BE2C (cell line): Measurements from ENCODE around the gene MACROD1.

Experiments used
- DNase-seq: peaks from one replicate; pipeline ENCODE4 v3.0.0-alpha.2; 2020
- H3K27me3 ChIP-seq: fragments of 250-450 bp; sonication (Bioruptor Pico); 2 replicates; pipeline ENCODE4 v1.5.1; 2020; ENCODE audit warnings: mild to moderate bottlenecking
- H3K36me3 ChIP-seq: fragments of 250-450 bp; sonication (Bioruptor Pico); 2 replicates; pipeline ENCODE4 v1.5.1; 2020; ENCODE audit warnings: mild to moderate bottlenecking
- H3K4me1 ChIP-seq: fragments of 250-450 bp; sonication (Bioruptor Pico); 2 replicates; pipeline ENCODE4 v1.5.1; 2020
- H3K4me3 ChIP-seq: 2 replicates; pipeline ENCODE4 v1.5.1; 2011; ENCODE audit warnings: low read depth, low read length
- H3K9me3 ChIP-seq: fragments of 250-450 bp; sonication (Bioruptor Pico); 2 replicates; pipeline ENCODE4 v1.5.1; 2020
- TF ChIP-seq, protein P1 (sequence below): IDR thresholded peaks from 2 replicates; pipeline ENCODE4 v1.5.1; 2012; ENCODE audit warnings: mild to moderate bottlenecking, low read depth, low read length

The MACROD1 gene

DNA sequence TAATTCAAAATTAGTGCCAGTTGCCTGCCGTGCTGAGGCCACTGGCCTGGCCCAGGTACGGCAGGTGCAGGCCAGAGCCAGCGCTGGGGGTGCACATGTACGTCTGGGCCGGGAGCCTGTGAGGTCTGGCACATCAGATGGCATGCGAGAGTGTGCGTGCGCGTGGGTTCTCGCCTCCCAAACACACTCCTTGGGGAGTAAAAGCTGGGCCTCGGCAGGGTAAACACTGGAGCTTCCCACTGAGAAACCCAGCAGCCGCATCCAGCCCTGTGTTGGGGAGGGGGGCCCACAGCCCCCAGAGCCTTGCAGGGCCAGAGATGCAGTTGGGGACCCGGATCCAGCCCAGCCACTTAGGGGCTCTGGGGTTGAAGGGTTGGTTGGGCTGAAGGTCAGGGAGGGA lies 92.4 kb downstream of the MACROD1 start:
- H3K9me3 ChIP-seq, result no peaks in the 10 kb centered on the region
- DNase-seq, result no peak
- TF ChIP-seq, protein P1, sequence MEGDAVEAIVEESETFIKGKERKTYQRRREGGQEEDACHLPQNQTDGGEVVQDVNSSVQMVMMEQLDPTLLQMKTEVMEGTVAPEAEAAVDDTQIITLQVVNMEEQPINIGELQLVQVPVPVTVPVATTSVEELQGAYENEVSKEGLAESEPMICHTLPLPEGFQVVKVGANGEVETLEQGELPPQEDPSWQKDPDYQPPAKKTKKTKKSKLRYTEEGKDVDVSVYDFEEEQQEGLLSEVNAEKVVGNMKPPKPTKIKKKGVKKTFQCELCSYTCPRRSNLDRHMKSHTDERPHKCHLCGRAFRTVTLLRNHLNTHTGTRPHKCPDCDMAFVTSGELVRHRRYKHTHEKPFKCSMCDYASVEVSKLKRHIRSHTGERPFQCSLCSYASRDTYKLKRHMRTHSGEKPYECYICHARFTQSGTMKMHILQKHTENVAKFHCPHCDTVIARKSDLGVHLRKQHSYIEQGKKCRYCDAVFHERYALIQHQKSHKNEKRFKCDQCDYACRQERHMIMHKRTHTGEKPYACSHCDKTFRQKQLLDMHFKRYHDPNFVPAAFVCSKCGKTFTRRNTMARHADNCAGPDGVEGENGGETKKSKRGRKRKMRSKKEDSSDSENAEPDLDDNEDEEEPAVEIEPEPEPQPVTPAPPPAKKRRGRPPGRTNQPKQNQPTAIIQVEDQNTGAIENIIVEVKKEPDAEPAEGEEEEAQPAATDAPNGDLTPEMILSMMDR, result no peak
- no peak overlapping the region for H3K4me3 ChIP-seq
- peaks cover 21% of the 10 kb centered on the region for H3K4me1 ChIP-seq
- H3K27me3 ChIP-seq, result no peaks in the 10 kb centered on the region
- H3K36me3 ChIP-seq, result no peaks in the 10 kb centered on the region

DNA sequence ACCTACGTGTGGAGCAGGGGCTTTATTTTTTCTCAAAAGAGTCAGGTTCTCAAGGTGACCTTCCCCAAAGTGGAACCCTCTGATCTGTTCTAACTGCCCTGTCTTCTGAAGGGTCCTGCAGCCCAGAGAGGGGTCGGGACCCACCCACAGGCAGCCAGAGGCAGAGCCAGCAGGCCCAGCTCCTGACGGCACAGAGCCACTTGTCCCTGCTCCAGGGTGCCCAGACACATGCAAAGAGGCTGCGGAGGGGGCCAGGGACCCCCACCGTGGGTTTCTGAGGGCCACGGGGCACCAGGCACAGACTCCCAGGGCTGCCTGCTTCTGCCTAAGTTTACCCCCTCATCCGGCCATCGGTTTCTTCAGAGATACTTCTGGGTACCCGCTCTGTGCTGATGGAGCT lies 93.0 kb downstream of the MACROD1 start:
- no peak overlapping the region for H3K4me3 ChIP-seq
- TF ChIP-seq, protein P1, result no peak
- H3K9me3 ChIP-seq, result no peaks in the 10 kb centered on the region
- no peak for DNase-seq
- H3K4me1 ChIP-seq, result peaks cover 18% of the 10 kb centered on the region
- no peaks in the 10 kb centered on the region for H3K27me3 ChIP-seq
- H3K36me3 ChIP-seq, result no peaks in the 10 kb centered on the region

DNA sequence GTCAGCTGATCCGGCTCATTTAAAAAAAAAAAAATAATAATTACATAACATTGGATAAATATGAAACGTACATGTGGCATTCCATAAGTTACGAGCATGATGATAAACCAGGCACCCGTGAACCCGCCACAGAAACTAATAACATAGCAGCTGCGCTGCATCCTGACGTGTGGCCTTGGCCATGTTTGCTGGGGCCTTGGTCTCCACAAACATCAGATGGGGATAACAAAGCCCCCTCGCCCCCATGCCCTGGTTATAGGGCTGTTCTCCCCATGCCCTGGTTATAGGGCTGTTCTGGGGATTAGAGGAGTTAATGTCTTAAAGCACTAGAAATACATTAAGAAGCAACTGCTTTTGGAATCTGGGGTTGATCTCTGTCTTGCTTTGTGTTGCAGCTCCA lies 93.5 kb downstream of the MACROD1 start:
- peaks cover 13% of the 10 kb centered on the region for H3K4me1 ChIP-seq
- H3K9me3 ChIP-seq, result no peaks in the 10 kb centered on the region
- DNase-seq, result no peak

DNA sequence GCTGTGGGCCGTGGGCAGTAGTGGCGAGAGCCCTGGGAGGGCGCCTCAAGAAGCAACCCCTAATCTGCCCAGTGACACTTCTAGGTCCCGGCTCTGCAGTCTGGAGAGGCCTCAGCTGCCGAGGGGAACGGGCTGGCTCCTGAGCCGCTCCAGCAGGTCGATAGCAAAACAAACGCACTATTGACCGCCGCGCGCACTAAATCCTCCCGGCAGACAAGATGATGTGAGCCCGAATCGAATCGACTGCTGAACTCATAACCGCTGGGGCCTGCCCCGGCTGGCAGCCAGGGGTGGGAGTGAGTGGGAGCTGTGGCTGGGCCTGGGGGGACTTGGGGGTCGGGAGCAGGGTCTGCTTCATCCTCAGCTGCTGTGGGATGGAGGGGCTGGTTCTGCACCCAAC lies 94.1 kb downstream of the MACROD1 start:
- no peaks in the 10 kb centered on the region for H3K36me3 ChIP-seq
- H3K4me1 ChIP-seq, result peaks cover 10% of the 10 kb centered on the region
- TF ChIP-seq, protein P1, result no peak
- no peak overlapping the region for H3K4me3 ChIP-seq
- no peaks in the 10 kb centered on the region for H3K27me3 ChIP-seq
- DNase-seq, result no peak
- H3K9me3 ChIP-seq, result no peaks in the 10 kb centered on the region

More for the DNA sequence above, 93.5 kb downstream of the MACROD1 start:
- TF ChIP-seq, protein P1, result no peak
- no peak overlapping the region for H3K4me3 ChIP-seq
- H3K36me3 ChIP-seq, result no peaks in the 10 kb centered on the region
- no peaks in the 10 kb centered on the region for H3K27me3 ChIP-seq

DNA sequence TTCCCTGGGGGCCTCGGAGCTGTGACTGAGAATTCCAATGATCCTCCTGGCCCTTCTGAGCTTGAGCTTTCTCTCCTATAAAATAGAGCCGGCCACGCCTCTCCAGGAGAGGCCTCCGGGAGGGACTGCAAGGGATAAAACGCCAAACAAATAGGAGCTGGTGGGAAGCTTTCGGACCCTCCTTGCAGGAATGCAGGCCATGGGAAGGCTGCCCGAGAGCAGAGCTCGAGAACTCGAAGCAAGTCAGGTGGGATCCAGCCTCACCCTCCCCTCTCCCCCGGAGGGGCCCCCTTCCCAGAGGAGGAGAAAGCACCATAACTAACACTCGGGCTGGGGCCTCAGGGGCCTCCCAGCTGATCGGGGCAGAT lies 95.6 kb downstream of the MACROD1 start:
- H3K4me1 ChIP-seq, result peaks cover 10% of the 10 kb centered on the region
- H3K27me3 ChIP-seq, result no peaks in the 10 kb centered on the region
- no peak for DNase-seq
- H3K9me3 ChIP-seq, result no peaks in the 10 kb centered on the region
- TF ChIP-seq, protein P1, result no peak
- H3K36me3 ChIP-seq, result no peaks in the 10 kb centered on the region
- no peak overlapping the region for H3K4me3 ChIP-seq

DNA sequence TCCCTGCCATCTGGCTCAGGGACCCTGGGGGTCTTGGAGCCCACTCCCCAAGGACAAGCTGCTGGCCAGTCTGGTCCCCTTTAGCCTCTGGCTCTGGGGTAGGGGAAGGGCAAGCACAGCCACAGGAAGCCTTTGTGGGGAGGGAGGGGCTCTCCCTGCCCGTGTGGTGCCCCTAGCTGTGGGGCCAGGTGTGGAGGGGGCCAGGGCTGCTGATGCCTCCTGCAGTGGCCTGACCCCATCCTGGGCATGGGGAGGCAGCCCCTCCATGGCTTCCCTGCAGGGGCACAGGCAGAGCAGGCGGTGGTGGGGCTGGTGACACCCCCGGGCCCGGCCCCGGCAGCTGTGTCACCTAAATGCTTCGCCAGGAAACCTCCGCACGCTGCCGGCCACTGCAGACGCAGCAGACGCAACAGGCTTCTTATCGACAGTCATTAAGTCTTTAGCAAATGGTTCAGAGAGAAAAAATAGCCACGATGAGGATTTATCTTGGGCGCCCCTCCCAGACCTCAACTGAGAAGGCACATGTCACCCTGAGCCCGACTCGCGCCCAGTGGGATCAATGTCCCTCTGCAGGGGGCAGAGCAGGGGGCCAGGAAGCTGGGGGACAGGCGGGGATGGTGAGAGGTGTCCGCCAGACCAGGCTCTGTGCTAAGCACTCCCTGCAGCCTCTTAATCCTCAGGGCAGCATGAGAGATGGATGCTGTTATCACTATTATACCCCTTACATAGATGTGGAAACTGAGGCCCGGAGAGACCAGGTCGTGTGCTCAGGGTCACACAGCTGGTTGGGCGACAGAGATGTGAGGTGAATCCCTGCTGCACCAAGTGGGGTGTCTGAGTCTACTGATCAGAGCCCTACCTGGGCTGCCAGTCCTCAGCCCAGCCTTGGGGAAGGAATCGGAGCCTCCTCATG lies 96.3 kb downstream of the MACROD1 start:
- no peak for DNase-seq
- Histone ChIP-seq H3K4me3 (no peak overlapping the region), H3K36me3 (no peaks in the 10 kb centered on the region), H3K4me1 (peaks cover 10% of the 10 kb centered on the region), H3K9me3 (no peaks in the 10 kb centered on the region), H3K27me3 (no peaks in the 10 kb centered on the region)
- TF ChIP-seq, protein P1, result no peak
